ENCODE measurements around the gene COX6B2. TPM values are rescaled to one million over a fixed set of nuclear protein-coding genes. Genes with fewer than 3 reads are reported as not detected.

The COX6B2 gene
- total and polyA plus RNA-seq, 2 of the 13 experiments (the other 11 are each of a cell fraction or from before 2014, with no cell fraction given) = 0.21 TPM; not detected in 1

DNA sequence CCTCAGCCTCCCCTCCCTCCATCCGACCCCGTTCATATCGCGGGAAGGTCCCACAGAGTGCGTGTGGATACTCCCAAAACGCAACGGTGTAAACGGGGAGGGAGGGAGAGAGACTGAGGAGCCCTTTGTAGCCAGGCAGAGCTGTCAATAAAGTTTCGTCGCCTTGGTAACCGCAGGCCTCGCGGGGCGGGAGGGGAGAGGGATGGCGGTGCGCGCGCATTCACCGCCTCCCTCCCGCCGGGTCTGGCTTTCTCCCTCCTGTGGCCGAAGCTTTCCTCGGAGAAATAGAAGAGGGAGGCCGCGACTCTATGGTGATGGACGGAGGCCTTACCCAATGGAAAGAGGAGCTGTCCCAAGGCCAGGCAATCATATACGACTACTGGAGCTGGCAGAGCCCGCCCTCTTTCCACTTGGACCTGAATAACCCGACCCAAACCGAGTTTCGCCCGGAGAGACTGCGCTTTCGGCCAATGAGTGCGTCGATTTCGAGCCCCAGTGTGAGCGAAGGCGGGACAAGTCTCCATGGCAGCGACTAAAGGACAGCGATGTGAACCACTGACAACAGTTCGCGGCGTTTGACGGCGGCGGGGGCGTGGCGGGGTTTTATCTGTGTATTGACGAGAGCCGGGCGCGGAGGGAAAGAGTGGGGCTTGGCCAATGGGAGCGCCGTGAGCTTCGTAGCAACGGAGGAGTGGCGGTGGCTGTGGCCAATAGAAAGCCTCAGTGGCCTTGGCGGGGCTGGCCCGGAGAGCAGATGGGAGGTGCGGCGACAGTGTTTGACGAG is 15.2 kb downstream of the COX6B2 start, which contains the start of gene KMT5C (continued):
- TF ChIP-seq RXRA (CRISPR knock-in tag; IDR thresholded peaks at IDR 0.05) (peak; percentile 77; the same call in 1 of the 2 replicates), TSC22D2 (CRISPR knock-in tag; IDR thresholded peaks at IDR 0.05; ENCODE audit: borderline replicate concordance) (no peak), RFX3 (CRISPR knock-in tag; IDR thresholded peaks at IDR 0.05) (peak; percentile 89), ZNF747 (CRISPR knock-in tag; IDR thresholded peaks at IDR 0.05; ENCODE audit: borderline replicate concordance) (no peak), SMYD3 (CRISPR knock-in tag; IDR thresholded peaks at IDR 0.05) (0 out of 2 replicates have a peak, but pooled peaks have one; percentile 16), ZFP36 (IDR thresholded peaks at IDR 0.05; ENCODE audit: borderline replicate concordance, low read depth, low read length, partially characterized antibody) (no peak), HNRNPUL1 (IDR thresholded peaks at IDR 0.05; ENCODE audit: low read depth, low read length) (no peak), SALL2 (CRISPR knock-in tag; IDR thresholded peaks at IDR 0.05) (no peak), ELF3 (CRISPR knock-in tag; IDR thresholded peaks at IDR 0.05) (0 out of 2 replicates have a peak, but pooled peaks have one; percentile 13), ZNF501 (CRISPR knock-in tag; IDR thresholded peaks at IDR 0.05) (peak; percentile 6; the same call in 1 of the 2 replicates)
- TF ChIP-seq, protein P1, sequence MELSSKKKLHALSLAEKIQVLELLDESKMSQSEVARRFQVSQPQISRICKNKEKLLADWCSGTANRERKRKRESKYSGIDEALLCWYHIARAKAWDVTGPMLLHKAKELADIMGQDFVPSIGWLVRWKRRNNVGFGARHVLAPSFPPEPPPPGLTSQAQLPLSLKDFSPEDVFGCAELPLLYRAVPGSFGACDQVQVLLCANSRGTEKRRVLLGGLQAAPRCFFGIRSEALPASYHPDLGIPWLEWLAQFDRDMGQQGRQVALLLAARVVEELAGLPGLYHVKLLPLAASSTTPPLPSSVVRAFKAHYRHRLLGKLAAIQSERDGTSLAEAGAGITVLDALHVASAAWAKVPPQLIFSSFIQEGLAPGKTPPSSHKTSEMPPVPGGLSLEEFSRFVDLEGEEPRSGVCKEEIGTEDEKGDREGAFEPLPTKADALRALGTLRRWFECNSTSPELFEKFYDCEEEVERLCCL (CRISPR knock-in tag; IDR thresholded peaks at IDR 0.05; ENCODE audit: borderline replicate concordance) = no peak
- TF ChIP-seq, protein P2, sequence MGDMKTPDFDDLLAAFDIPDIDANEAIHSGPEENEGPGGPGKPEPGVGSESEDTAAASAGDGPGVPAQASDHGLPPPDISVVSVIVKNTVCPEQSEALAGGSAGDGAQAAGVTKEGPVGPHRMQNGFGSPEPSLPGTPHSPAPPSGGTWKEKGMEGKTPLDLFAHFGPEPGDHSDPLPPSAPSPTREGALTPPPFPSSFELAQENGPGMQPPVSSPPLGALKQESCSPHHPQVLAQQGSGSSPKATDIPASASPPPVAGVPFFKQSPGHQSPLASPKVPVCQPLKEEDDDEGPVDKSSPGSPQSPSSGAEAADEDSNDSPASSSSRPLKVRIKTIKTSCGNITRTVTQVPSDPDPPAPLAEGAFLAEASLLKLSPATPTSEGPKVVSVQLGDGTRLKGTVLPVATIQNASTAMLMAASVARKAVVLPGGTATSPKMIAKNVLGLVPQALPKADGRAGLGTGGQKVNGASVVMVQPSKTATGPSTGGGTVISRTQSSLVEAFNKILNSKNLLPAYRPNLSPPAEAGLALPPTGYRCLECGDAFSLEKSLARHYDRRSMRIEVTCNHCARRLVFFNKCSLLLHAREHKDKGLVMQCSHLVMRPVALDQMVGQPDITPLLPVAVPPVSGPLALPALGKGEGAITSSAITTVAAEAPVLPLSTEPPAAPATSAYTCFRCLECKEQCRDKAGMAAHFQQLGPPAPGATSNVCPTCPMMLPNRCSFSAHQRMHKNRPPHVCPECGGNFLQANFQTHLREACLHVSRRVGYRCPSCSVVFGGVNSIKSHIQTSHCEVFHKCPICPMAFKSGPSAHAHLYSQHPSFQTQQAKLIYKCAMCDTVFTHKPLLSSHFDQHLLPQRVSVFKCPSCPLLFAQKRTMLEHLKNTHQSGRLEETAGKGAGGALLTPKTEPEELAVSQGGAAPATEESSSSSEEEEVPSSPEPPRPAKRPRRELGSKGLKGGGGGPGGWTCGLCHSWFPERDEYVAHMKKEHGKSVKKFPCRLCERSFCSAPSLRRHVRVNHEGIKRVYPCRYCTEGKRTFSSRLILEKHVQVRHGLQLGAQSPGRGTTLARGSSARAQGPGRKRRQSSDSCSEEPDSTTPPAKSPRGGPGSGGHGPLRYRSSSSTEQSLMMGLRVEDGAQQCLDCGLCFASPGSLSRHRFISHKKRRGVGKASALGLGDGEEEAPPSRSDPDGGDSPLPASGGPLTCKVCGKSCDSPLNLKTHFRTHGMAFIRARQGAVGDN (CRISPR knock-in tag; IDR thresholded peaks at IDR 0.05) = peak; percentile 63
- TF ChIP-seq, protein P3, sequence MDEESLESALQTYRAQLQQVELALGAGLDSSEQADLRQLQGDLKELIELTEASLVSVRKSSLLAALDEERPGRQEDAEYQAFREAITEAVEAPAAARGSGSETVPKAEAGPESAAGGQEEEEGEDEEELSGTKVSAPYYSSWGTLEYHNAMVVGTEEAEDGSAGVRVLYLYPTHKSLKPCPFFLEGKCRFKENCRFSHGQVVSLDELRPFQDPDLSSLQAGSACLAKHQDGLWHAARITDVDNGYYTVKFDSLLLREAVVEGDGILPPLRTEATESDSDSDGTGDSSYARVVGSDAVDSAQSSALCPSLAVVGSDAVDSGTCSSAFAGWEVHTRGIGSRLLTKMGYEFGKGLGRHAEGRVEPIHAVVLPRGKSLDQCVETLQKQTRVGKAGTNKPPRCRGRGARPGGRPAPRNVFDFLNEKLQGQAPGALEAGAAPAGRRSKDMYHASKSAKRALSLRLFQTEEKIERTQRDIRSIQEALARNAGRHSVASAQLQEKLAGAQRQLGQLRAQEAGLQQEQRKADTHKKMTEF (CRISPR knock-in tag; IDR thresholded peaks at IDR 0.05) = peak; percentile 76
- TF ChIP-seq, protein P4, sequence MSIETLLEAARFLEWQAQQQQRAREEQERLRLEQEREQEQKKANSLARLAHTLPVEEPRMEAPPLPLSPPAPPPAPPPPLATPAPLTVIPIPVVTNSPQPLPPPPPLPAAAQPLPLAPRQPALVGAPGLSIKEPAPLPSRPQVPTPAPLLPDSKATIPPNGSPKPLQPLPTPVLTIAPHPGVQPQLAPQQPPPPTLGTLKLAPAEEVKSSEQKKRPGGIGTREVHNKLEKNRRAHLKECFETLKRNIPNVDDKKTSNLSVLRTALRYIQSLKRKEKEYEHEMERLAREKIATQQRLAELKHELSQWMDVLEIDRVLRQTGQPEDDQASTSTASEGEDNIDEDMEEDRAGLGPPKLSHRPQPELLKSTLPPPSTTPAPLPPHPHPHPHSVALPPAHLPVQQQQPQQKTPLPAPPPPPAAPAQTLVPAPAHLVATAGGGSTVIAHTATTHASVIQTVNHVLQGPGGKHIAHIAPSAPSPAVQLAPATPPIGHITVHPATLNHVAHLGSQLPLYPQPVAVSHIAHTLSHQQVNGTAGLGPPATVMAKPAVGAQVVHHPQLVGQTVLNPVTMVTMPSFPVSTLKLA (IDR thresholded peaks at IDR 0.05) = peak; percentile 54; the same call in 1 of the 2 replicates
- TF ChIP-seq, protein P5, sequence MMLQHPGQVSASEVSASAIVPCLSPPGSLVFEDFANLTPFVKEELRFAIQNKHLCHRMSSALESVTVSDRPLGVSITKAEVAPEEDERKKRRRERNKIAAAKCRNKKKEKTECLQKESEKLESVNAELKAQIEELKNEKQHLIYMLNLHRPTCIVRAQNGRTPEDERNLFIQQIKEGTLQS (CRISPR knock-in tag; IDR thresholded peaks at IDR 0.05) = no peak
- TF ChIP-seq, protein P6, sequence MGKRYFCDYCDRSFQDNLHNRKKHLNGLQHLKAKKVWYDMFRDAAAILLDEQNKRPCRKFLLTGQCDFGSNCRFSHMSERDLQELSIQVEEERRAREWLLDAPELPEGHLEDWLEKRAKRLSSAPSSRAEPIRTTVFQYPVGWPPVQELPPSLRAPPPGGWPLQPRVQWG (CRISPR knock-in tag; IDR thresholded peaks at IDR 0.05; ENCODE audit: borderline replicate concordance, low read depth) = no peak

Measured in HepG2 (cell line).